ENCODE measurements around the gene ADAP1.

DNA sequence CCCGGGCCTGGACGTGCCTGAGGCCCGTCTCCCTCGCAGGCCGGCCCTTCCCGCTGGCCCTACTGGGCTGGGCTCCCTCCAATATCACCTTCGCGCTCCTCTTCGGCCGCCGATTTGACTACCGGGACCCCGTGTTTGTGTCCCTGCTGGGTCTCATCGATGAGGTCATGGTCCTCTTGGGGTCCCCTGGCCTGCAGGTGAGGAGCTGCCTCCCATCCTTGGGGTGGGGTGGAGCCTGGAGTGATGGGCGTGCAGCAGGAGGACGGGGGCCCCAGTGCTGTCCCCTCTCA lies 30.6 kb upstream of the ADAP1 start:
- TF ChIP-seq, protein P1, sequence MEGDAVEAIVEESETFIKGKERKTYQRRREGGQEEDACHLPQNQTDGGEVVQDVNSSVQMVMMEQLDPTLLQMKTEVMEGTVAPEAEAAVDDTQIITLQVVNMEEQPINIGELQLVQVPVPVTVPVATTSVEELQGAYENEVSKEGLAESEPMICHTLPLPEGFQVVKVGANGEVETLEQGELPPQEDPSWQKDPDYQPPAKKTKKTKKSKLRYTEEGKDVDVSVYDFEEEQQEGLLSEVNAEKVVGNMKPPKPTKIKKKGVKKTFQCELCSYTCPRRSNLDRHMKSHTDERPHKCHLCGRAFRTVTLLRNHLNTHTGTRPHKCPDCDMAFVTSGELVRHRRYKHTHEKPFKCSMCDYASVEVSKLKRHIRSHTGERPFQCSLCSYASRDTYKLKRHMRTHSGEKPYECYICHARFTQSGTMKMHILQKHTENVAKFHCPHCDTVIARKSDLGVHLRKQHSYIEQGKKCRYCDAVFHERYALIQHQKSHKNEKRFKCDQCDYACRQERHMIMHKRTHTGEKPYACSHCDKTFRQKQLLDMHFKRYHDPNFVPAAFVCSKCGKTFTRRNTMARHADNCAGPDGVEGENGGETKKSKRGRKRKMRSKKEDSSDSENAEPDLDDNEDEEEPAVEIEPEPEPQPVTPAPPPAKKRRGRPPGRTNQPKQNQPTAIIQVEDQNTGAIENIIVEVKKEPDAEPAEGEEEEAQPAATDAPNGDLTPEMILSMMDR (IDR thresholded peaks at IDR 0.05) = no peak
- TF ChIP-seq POLR2A (IDR thresholded peaks at IDR 0.05) = no peak
